Subcutaneous abdominal adipose tissue (tissue), 5 donors: ENCODE data around the gene FAM83F.
A peak's percentile ranks its signal among the peaks of the same experiment; 100 is the strongest.
"Not testable (repeated sequence)": the region's sequence is repeated elsewhere in the genome, so short reads cannot be mapped to it uniquely, and the experiment has no call there.

Source experiments
- H3K27ac ChIP-seq: one replicate; pipeline ENCODE4 v1.7.0; 2013; ENCODE audit warnings: low read depth, mild to moderate bottlenecking, inconsistent platforms, low read length, moderate library complexity
- H3K27me3 ChIP-seq, 5 donors: one replicate each; pipeline ENCODE4 v1.7.0; 2013; ENCODE audit warnings: low read length in 5 of 5, inconsistent platforms in 1 of 5; ENCODE audit not compliant: control insufficient read depth in 5 of 5, insufficient read depth in 4 of 5
- H3K36me3 ChIP-seq, 5 donors: one replicate each; pipeline ENCODE4 v1.7.0; 2013; ENCODE audit warnings: low read length in 5 of 5; ENCODE audit not compliant: control insufficient read depth in 5 of 5, insufficient read depth in 5 of 5
- H3K4me1 ChIP-seq, 5 donors: one replicate each; pipeline ENCODE4 v1.7.0; 2013; ENCODE audit warnings: low read length in 5 of 5, mild to moderate bottlenecking in 3 of 5, moderate library complexity in 1 of 5; ENCODE audit not compliant: control insufficient read depth in 5 of 5, insufficient read depth in 5 of 5
- H3K4me3 ChIP-seq, 5 donors: one replicate each; pipeline ENCODE4 v1.7.0; 2013; ENCODE audit warnings: low read length in 5 of 5, low read depth in 1 of 5
- H3K9ac ChIP-seq, 5 donors: one replicate each; pipeline ENCODE4 v1.7.0; 2013; ENCODE audit warnings: low read length in 5 of 5, mild to moderate bottlenecking in 4 of 5, moderate library complexity in 3 of 5
- H3K9me3 ChIP-seq, 5 donors: one replicate each; pipeline ENCODE4 v1.7.0; 2013; ENCODE audit warnings: low read length in 5 of 5; ENCODE audit not compliant: control insufficient read depth in 5 of 5
- donor health status: healthy.
- donor health status: healthy.
- donor health status: healthy.
- donor health status: healthy.
- donor health status: healthy.

Gene FAM83F

GRCh38 chr22:39994566-39995392 lies at the start of gene FAM83F:
Gene FAM83F, plus strand, starts transcription at chr22:39994954. Its CDS starts 89 bp downstream, at chr22:39995043.
- no peak within 1 kb of the TSS for H3K27ac ChIP-seq
- peaks cover 7 to 52% (median 37%) of the 10 kb centered on the region in 5 donors for H3K4me1 ChIP-seq
- H3K27me3 ChIP-seq: peaks cover 0 to 2% (median 0%) of the 10 kb centered on the region in 5 donors
- H3K36me3 ChIP-seq: no peaks in the 10 kb centered on the region
- H3K9ac ChIP-seq: no peak within 1 kb of the TSS
- H3K9me3 ChIP-seq: no peaks in the 10 kb centered on the region
- H3K4me3 ChIP-seq: peak within 1 kb of the TSS in 2 of 5 donors; percentile 42 to 43

GRCh38 chr22:39946126-39946502 lies 48.6 kb upstream of the FAM83F start:
- Histone ChIP-seq H3K27me3 (no peaks in the 10 kb centered on the region), H3K9me3 (no peaks in the 10 kb centered on the region), H3K4me1 (peaks cover 0 to 12% (median 6%) of the 10 kb centered on the region in 5 donors), H3K27ac (no peak overlapping the region), H3K36me3 (no peaks in the 10 kb centered on the region), H3K4me3 (no peak overlapping the region), H3K9ac (no peak overlapping the region)

- H3K36me3 ChIP-seq: no peaks in the 10 kb centered on the region
- no peak overlapping the region for H3K4me3 ChIP-seq
- no peaks in the 10 kb centered on the region for H3K27me3 ChIP-seq
- H3K4me1 ChIP-seq: peaks cover 0 to 12% (median 6%) of the 10 kb centered on the region in 5 donors
- no peaks in the 10 kb centered on the region for H3K9me3 ChIP-seq
- no peak overlapping the region for H3K27ac ChIP-seq
- H3K9ac ChIP-seq: no peak overlapping the region
These were observed 48.1 kb upstream of the FAM83F start for GRCh38 chr22:39946503-39947219.

GRCh38 chr22:39947220-39948216 lies 47.2 kb upstream of the FAM83F start:
- no peak overlapping the region for H3K4me3 ChIP-seq
- no peak overlapping the region for H3K9ac ChIP-seq
- peaks cover 0 to 12% (median 6%) of the 10 kb centered on the region in 5 donors for H3K4me1 ChIP-seq
- H3K36me3 ChIP-seq: no peaks in the 10 kb centered on the region
- no peak overlapping the region for H3K27ac ChIP-seq
- H3K27me3 ChIP-seq: no peaks in the 10 kb centered on the region
- H3K9me3 ChIP-seq: no peaks in the 10 kb centered on the region

- Histone ChIP-seq H3K27me3 (no peaks in the 10 kb centered on the region), H3K9ac (no peak overlapping the region), H3K36me3 (no peaks in the 10 kb centered on the region), H3K4me1 (peaks cover 0 to 19% (median 10%) of the 10 kb centered on the region in 5 donors), H3K4me3 (no peak overlapping the region), H3K9me3 (no peaks in the 10 kb centered on the region), H3K27ac (no peak overlapping the region)
These were observed 44.6 kb upstream of the FAM83F start for GRCh38 chr22:39949964-39950737.

DNA sequence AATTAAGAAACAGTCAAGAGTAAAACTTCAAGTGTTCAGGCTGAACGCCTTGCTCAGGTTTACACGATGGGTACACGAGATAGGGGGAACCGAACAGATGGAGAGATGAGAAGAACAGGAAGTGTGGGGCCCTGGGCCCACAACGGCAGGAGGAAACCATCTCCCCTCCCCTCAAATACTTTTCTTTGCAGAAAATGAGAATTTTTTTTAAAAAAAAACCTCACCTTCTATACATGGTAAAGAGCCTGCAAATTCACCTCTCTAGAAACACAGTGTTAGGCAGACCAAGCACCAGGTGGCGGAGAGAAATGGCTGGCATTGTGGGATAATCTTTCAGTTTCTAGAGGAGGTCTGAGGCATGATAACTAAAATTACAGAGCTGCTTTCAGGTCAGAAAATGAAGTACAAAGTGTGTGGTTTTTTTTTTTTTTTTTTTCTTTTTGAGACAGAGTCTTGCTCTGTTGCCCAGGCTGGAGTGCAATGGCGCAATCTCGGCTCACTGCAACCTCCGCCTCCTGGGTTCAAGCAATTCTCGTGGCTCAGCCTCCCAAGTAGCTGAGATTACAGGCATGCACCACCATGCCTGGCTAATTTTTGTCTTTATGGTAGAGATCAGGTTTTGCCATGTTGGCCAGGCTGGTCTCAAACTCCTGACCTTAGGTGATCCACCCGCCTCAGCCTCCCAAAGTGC lies 43.0 kb upstream of the FAM83F start:
- H3K9ac ChIP-seq, H3K4me3 ChIP-seq, H3K36me3 ChIP-seq, H3K27me3 ChIP-seq, H3K9me3 ChIP-seq, H3K27ac ChIP-seq: not testable (repeated sequence)
- peaks cover 0 to 25% (median 18%) of the 10 kb centered on the region in 5 donors for H3K4me1 ChIP-seq

DNA sequence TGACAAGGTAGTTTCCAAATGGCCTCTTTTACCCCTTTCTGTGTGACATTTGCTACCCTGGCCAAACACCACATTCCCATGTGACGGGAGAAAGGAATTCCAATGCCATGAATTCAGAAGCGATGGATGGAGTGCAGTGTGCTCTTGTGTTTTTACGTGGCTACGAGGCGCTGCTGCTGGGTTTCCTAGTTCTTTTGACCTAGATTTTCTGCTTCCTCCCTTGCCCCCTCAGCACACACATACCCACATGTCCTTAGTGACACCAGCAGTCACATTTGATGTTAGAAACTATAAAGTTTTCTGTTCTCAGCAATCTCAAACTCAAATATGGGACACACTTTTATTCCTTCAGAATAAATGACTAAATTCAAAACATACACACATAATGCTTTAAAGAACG lies 42.4 kb upstream of the FAM83F start:
- no peak overlapping the region for H3K9ac ChIP-seq
- no peaks in the 10 kb centered on the region for H3K36me3 ChIP-seq
- H3K4me1 ChIP-seq: peaks cover 0 to 28% (median 18%) of the 10 kb centered on the region in 5 donors
- no peaks in the 10 kb centered on the region for H3K9me3 ChIP-seq
- H3K27ac ChIP-seq: no peak overlapping the region
- no peak overlapping the region for H3K4me3 ChIP-seq
- no peaks in the 10 kb centered on the region for H3K27me3 ChIP-seq

- Histone ChIP-seq H3K4me1 (peaks cover 0 to 29% (median 18%) of the 10 kb centered on the region in 5 donors), H3K4me3 (no peak overlapping the region), H3K36me3 (no peaks in the 10 kb centered on the region), H3K9me3 (no peaks in the 10 kb centered on the region), H3K27ac (no peak overlapping the region), H3K9ac (no peak overlapping the region), H3K27me3 (no peaks in the 10 kb centered on the region)
These were observed 41.7 kb upstream of the FAM83F start for GRCh38 chr22:39953101-39953500.
